DND-41 (cell line): ENCODE measurements around the gene IL1B.

ENCODE experiments used
- EZH2 ChIP-seq: IDR thresholded peaks from 3 replicates; pipeline ENCODE4 v1.6.1; 2012; ENCODE audit warnings: borderline replicate concordance, low read depth, mild to moderate bottlenecking, moderate library complexity, low read length, inconsistent platforms; ENCODE audit not compliant: severe bottlenecking
- TF ChIP-seq, protein P1 (sequence below): IDR thresholded peaks from 2 replicates; pipeline ENCODE4 v1.5.1; 2012; ENCODE audit warnings: borderline replicate concordance, low read length, moderate library complexity, mild to moderate bottlenecking; ENCODE audit not compliant: poor library complexity, severe bottlenecking; ENCODE audit errors: extremely low read depth

GRCh38 chr2:112783187-112783714 lies 53.3 kb downstream of the IL1B start:
- TF ChIP-seq, protein P1, sequence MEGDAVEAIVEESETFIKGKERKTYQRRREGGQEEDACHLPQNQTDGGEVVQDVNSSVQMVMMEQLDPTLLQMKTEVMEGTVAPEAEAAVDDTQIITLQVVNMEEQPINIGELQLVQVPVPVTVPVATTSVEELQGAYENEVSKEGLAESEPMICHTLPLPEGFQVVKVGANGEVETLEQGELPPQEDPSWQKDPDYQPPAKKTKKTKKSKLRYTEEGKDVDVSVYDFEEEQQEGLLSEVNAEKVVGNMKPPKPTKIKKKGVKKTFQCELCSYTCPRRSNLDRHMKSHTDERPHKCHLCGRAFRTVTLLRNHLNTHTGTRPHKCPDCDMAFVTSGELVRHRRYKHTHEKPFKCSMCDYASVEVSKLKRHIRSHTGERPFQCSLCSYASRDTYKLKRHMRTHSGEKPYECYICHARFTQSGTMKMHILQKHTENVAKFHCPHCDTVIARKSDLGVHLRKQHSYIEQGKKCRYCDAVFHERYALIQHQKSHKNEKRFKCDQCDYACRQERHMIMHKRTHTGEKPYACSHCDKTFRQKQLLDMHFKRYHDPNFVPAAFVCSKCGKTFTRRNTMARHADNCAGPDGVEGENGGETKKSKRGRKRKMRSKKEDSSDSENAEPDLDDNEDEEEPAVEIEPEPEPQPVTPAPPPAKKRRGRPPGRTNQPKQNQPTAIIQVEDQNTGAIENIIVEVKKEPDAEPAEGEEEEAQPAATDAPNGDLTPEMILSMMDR: no peak
- TF ChIP-seq EZH2: no peak
